ENCODE measurements around the gene SLFN12L.
"Not testable (repeated sequence)": the region's sequence is repeated elsewhere in the genome, so short reads cannot be mapped to it uniquely, and the experiment has no call there.

The SLFN12L gene

GRCh38 chr17:35542990-35543389 is 5.5 kb upstream of the SLFN12L start:
- DNase-seq (ENCODE audit: low read depth in 3 of 3), result no peak

DNA sequence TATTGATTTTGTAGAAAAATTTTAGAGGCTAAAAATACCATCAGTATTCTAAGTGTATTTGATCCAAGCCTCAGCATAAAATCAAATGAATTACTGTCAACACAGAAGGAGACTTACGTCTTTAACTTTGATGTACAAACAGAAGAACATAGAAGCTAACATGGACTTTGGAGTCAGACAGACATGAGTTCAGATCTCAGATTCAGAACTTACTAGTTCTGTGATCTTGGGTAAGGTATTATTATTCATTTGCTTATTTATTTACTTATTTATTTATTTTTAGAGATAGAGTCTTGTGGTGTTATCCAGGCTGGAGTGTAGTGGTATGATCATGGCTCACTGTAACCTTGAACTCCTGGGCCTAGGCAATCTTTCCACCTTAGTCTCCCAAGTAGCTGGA is 4.0 kb upstream of the SLFN12L start:
- DNase-seq (ENCODE audit: low read depth in 3 of 3), result no peak

GRCh38 chr17:35540589-35541404 is 3.3 kb upstream of the SLFN12L start:
- no peak for DNase-seq (ENCODE audit: low read depth in 3 of 3)

GRCh38 chr17:35539659-35540026 is 2.2 kb upstream of the SLFN12L start:
- no peak for DNase-seq (ENCODE audit: low read depth in 3 of 3)

GRCh38 chr17:35536664-35537171 is 760 bp downstream of the SLFN12L start:
- DNase-seq (ENCODE audit: low read depth in 3 of 3), result no peak

GRCh38 chr17:35535406-35535805 is 2.1 kb downstream of the SLFN12L start:
- not testable (repeated sequence) for DNase-seq (ENCODE audit: low read depth in 3 of 3)

GRCh38 chr17:35534576-35535093 is 2.8 kb downstream of the SLFN12L start:
- no peak for DNase-seq (ENCODE audit: low read depth in 3 of 3)

DNA sequence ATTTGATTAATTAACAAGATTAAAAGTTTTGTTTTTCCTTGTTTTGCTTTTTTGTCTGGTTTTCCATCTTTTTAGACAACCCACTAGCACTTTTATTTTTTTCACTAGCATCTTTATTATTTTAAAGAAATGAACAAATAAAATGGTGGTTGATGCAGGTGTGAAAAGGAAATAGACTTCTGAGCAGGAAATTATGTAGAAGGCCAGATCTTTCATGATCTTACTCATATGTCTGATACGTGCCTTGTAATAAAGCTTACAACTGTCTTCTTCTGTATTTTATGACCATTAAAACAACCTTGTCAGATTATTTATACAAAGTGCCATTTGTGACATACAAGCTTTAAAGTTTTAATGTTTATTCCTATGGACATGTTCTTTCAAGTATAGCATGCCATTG is 6.3 kb downstream of the SLFN12L start:
- DNase-seq (ENCODE audit: low read depth in 3 of 3), result no peak

DNA sequence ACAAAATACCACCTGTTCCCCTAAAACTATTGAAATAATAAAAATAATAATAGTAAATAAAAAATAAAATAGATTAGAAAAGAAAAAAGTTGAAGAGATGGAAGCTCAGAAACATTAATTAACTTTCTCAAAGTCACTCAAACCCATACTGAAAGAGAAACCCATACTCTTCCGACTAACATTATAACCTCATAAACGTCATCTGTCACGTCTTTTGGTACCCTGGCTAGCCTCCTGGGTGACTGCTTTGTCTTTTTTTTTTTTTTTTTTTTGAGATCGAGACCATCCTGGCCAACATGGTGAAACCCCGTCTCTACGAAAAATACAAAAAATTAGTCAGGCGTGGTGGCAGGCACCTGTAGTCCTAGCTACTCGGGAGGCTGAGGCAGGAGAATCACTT is 7.6 kb downstream of the SLFN12L start:
- no peak for DNase-seq (ENCODE audit: low read depth in 3 of 3)

DNA sequence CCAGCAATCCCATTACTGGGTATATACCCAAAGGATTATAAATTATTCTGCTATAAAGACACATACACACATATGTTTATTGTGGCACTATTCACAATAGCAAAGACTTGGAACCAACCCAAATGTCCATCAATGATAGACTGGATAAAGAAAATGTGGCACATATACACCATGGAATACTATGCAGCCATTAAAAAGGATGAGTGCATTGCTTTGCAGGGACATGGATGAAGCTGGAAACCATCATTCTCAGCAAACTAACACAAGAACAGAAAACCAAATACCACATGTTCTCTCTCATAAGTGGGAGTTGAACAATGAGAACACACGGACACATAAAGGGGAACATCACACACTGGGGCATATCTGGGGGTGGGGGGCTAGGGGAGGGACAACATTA is 8.2 kb downstream of the SLFN12L start:
- DNase-seq (ENCODE audit: low read depth in 3 of 3), result not testable (repeated sequence)

- DNase-seq (ENCODE audit: low read depth in 3 of 3), result no peak
These were observed 14.2 kb downstream of the SLFN12L start for GRCh38 chr17:35523296-35523695.

GRCh38 chr17:35521654-35522256 is 15.7 kb downstream of the SLFN12L start:
- not testable (repeated sequence) for DNase-seq (ENCODE audit: low read depth in 3 of 3)

- DNase-seq (ENCODE audit: low read depth in 3 of 3), result no peak
These were observed 16.3 kb downstream of the SLFN12L start for GRCh38 chr17:35521150-35521549.

DNA sequence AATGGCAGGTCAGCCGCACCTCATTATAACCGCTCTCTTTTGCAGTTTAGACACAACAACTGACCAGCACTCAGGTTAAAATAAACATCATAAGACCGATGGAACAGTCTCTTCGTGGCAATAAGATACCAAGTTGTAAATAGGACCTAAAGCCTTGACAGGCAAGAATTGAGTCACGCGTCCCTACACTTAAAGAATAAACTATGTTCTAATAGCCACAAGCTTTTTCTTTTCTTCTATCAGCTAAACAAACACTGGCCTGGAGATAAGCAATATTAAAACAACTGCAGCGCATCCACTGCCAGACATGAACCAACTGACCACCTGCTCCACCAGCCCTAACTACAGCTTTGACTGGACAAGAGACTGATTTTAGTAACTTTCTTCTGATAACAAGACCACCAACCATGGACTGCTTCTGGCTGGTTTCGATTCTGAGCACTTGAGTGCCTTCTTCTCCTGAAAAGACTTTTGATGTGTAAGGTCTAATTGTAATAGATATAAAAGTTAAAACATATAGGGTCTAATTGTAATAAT is 17.5 kb downstream of the SLFN12L start:
- no peak for DNase-seq (ENCODE audit: low read depth in 3 of 3)

DNA sequence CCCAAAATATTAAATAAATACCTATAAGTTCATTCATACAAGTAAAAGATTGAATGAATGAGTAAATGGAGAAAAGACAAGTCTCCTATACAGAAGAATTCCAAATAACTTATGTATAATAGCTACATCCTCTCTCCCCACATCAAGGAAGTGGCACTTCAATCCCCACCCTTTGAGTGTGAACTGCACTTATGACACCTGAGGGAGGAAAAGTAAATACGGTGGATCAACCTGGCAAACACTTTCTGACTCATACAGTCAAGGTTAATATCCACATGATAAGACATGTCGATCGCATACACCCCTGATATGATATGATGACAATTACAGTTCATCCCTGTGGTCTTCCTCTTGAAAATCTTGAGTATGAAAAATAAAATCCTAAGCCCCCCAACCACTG is 18.0 kb downstream of the SLFN12L start:
- DNase-seq (ENCODE audit: low read depth in 3 of 3), result no peak

GRCh38 chr17:35518431-35518830 is 19.0 kb downstream of the SLFN12L start:
- DNase-seq (ENCODE audit: low read depth in 3 of 3), result not testable (repeated sequence)

- no peak for DNase-seq (ENCODE audit: low read depth in 3 of 3)
These were observed 22.5 kb downstream of the SLFN12L start for GRCh38 chr17:35515027-35515426.

- no peak for DNase-seq (ENCODE audit: low read depth in 3 of 3)
These were observed 22.9 kb downstream of the SLFN12L start for GRCh38 chr17:35514564-35514963.

- no peak for DNase-seq (ENCODE audit: low read depth in 3 of 3)
These were observed 27.4 kb downstream of the SLFN12L start for GRCh38 chr17:35510052-35510451.

DNA sequence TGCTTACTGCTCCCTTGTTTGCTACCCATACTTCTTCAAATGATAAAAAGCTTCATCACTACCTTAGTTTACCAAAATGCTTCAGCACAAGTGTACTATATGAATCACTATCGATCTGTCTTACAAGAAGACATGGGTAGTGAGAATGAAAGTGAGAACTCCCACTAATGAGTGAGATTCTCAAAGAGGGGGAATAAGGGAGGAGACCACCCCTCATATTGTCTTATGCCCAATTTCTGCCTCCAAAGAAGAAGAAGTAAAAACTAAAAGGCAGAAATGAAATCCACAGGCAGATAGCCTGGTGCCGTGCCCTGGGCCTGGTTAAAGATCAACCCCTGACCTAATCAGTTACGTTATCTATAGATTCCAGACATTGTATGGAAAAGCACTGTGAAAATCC is 29.8 kb downstream of the SLFN12L start:
- DNase-seq (ENCODE audit: low read depth in 3 of 3), result not testable (repeated sequence)

DNA sequence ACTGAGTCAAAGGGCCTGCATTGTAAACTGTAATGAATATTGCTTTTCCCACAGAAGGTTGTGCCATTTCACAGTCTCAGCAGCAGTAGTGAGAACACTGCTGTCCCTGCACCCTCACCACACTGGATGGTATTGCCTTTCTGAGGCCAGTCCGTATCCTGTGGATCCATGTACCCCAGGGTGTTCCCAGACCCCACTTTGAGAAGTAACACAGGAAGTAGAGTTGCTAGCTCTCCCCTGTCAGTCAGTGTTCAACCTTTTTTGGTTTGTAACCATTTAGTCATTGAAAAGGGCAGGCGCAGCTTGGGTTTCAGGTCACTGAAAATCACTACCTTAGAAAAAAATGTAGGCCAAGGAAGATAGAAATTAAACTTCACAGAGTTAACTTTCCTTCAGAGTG is 37.9 kb downstream of the SLFN12L start:
- no peak for DNase-seq (ENCODE audit: low read depth in 3 of 3)

DNA sequence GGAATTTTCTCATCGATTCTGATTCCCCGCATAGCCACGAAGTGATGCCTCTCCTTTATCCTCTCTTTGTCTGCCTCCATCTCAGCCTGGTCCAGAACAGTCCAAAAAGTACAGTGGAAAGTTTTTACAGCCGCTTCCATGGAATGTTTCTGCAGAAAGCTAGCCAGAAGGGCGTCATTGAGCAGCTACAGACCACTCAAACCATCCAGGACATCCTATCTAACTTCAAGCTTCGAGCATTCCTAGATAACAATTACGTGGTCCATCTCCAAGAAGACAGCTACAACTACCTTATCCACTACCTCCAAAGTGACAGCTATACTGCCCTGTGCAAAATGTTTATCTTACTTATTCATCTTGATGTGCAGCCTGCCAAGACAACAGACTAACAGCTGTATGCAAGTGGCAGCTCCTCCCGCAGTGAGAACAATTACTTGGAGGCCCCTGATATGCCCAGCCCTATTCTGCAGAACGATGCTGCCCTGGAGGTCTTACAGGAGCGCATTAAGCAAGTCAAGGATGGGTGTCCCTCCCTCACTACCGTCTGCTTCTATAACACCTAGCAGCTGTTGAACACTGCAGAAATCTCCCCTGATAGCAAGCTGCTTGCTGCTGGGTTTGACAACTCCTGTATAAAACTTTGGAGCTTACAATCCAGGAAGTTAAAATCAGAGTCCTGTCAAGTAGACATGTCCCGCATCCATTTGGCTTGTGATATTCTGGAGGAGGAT is 38.9 kb downstream of the SLFN12L start:
- DNase-seq (ENCODE audit: low read depth in 3 of 3), result no peak

Data from stimulated activated CD4-positive, alpha-beta T cell treated with anti-CD3 and anti-CD28 coated beads, TNF-alpha, amount 100 ng/mL, for 4 hours (primary cell).